ENCODE results near the gene ITPRID2.

ITPRID2 gene

GRCh38 chr2:181910028-181910831, 18.7 kb downstream of the ITPRID2 start:
- no peak overlapping the region for H3K4me3 ChIP-seq (ENCODE audit: insufficient read depth, low read length, poor library complexity, severe bottlenecking)
- no peak overlapping the region for H3K4me2 ChIP-seq (ENCODE audit: low read depth, low read length, poor library complexity, severe bottlenecking)
- no peak for TF ChIP-seq EZH2phosphoT487 (conservative IDR thresholded peaks at IDR 0.05; ENCODE audit: low read length)
- TF ChIP-seq CTCF (IDR thresholded peaks at IDR 0.05; ENCODE audit: insufficient read depth, low read length, poor library complexity, severe bottlenecking) = no peak
- no peaks in the 10 kb centered on the region for H3K27me3 ChIP-seq (ENCODE audit: low read length)
- H3K27ac ChIP-seq (ENCODE audit: low read depth, low read length) = no peak overlapping the region
- H4K20me1 ChIP-seq (ENCODE audit: low read depth, low read length) = no peaks in the 10 kb centered on the region
- H2AFZ ChIP-seq (ENCODE audit: low read depth, low read length, severe bottlenecking) = no peak overlapping the region
- no peak overlapping the region for H3K9ac ChIP-seq (ENCODE audit: low read length)
- no peaks in the 10 kb centered on the region for H3K9me3 ChIP-seq (ENCODE audit: insufficient read depth, low read length)
- H3K79me2 ChIP-seq (ENCODE audit: insufficient read depth, low read length) = no peaks in the 10 kb centered on the region
- no peaks in the 10 kb centered on the region for H3K9me2 ChIP-seq (replicated peaks; ENCODE audit: insufficient read depth, low read length)
- peaks cover 34% of the 10 kb centered on the region for H3K36me3 ChIP-seq (ENCODE audit: low read length)
- no peaks in the 10 kb centered on the region for H3F3A ChIP-seq (ENCODE audit: insufficient read depth)

- Histone ChIP-seq H3K9me3 (ENCODE audit: insufficient read depth, low read length) (no peaks in the 10 kb centered on the region), H3K4me3 (ENCODE audit: insufficient read depth, low read length, poor library complexity, severe bottlenecking) (no peak overlapping the region), H3K27ac (ENCODE audit: low read depth, low read length) (no peak overlapping the region), H3K9me2 (replicated peaks; ENCODE audit: insufficient read depth, low read length) (no peaks in the 10 kb centered on the region), H3K79me2 (ENCODE audit: insufficient read depth, low read length) (no peaks in the 10 kb centered on the region), H3K27me3 (ENCODE audit: low read length) (no peaks in the 10 kb centered on the region), H3K4me2 (ENCODE audit: low read depth, low read length, poor library complexity, severe bottlenecking) (no peak overlapping the region), H2AFZ (ENCODE audit: low read depth, low read length, severe bottlenecking) (no peak overlapping the region), H4K20me1 (ENCODE audit: low read depth, low read length) (no peaks in the 10 kb centered on the region), H3K36me3 (ENCODE audit: low read length) (peaks cover 28% of the 10 kb centered on the region; the same call in 1 of the 2 replicates), H3K9ac (ENCODE audit: low read length) (no peak overlapping the region), H3F3A (ENCODE audit: insufficient read depth) (no peaks in the 10 kb centered on the region)
- TF ChIP-seq CTCF (IDR thresholded peaks at IDR 0.05; ENCODE audit: insufficient read depth, low read length, poor library complexity, severe bottlenecking) (no peak), EZH2phosphoT487 (conservative IDR thresholded peaks at IDR 0.05; ENCODE audit: low read length) (no peak)
These were observed 20.3 kb downstream of the ITPRID2 start for GRCh38 chr2:181911830-181912229.

GRCh38 chr2:181915102-181915501, 23.6 kb downstream of the ITPRID2 start:
- H4K20me1 ChIP-seq (ENCODE audit: low read depth, low read length) = no peaks in the 10 kb centered on the region
- H3K36me3 ChIP-seq (ENCODE audit: low read length) = peaks cover 36% of the 10 kb centered on the region
- no peaks in the 10 kb centered on the region for H3K9me2 ChIP-seq (replicated peaks; ENCODE audit: insufficient read depth, low read length)
- TF ChIP-seq EZH2phosphoT487 (conservative IDR thresholded peaks at IDR 0.05; ENCODE audit: low read length) (no peak), CTCF (IDR thresholded peaks at IDR 0.05; ENCODE audit: insufficient read depth, low read length, poor library complexity, severe bottlenecking) (no peak)
- no peaks in the 10 kb centered on the region for H3K79me2 ChIP-seq (ENCODE audit: insufficient read depth, low read length)
- no peaks in the 10 kb centered on the region for H3F3A ChIP-seq (ENCODE audit: insufficient read depth)
- no peaks in the 10 kb centered on the region for H3K9me3 ChIP-seq (ENCODE audit: insufficient read depth, low read length)
- no peak overlapping the region for H3K4me2 ChIP-seq (ENCODE audit: low read depth, low read length, poor library complexity, severe bottlenecking)
- no peak overlapping the region for H3K27ac ChIP-seq (ENCODE audit: low read depth, low read length)
- H3K9ac ChIP-seq (ENCODE audit: low read length) = no peak overlapping the region
- H3K4me3 ChIP-seq (ENCODE audit: insufficient read depth, low read length, poor library complexity, severe bottlenecking) = no peak overlapping the region
- no peaks in the 10 kb centered on the region for H3K27me3 ChIP-seq (ENCODE audit: low read length)
- H2AFZ ChIP-seq (ENCODE audit: low read depth, low read length, severe bottlenecking) = no peak overlapping the region

Measured in SU-DHL-6 (cell line).